ENCODE measurements around the gene KPNA1. TPM values are rescaled to one million over a fixed set of nuclear protein-coding genes. Genes with fewer than 3 reads are reported as not detected.
"Not testable (repeated sequence)": the region's sequence is repeated elsewhere in the genome, so short reads cannot be mapped to it uniquely, and the experiment has no call there.

KPNA1 gene
- total and polyA plus RNA-seq, 7 experiments from 2014 or later, result 39.8 to 70.2 (median 53.1) TPM

DNA sequence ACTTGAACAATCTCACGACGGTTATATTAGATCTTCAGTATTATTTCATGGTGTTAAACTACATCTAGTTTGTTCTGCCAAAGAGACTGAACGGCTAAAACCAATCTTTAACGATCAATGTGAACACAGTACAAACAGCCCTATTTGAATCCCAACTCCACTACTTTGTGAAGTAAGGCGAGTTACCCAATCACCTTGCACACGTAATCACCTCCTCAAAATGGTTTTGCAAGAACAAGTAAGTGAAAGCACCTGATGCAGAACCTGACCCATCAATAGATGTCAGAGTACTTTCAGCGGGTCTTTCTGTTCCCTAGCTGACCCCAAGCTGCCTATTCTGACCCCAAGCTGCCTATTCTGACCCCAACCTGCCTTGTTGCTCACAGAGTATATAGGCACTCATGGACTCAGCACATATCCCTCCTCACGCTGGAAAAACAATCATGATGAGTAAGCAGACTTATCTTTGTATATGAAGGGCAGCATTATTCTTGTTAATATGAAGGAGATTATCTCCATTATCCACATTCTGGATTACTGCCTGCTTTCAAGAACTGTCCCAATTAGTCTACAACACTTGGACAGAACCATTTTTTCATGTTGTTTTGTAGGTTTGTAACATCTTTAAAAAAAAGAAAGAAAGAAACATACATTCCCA, 3.7 kb downstream of the KPNA1 start:
- Histone ChIP-seq H3K27ac (ENCODE audit: low read depth, low read length) (no peak overlapping the region), H3K36me3 (ENCODE audit: control insufficient read depth in 2 of 3, insufficient read depth in 3 of 3, low read length in 3 of 3) (peaks cover 0 to 3% (median 0%) of the 10 kb centered on the region in 3 experiments), H3K27me3 (ENCODE audit: control insufficient read depth in 2 of 2, insufficient read depth in 2 of 2, low read length in 2 of 2) (no peaks in the 10 kb centered on the region), H3K4me1 (ENCODE audit: control insufficient read depth in 2 of 2, insufficient read depth in 2 of 2, low read length in 2 of 2) (peaks cover 11 to 21% of the 10 kb centered on the region in 2 donors), H3K4me3 (ENCODE audit: low read length) (no peak overlapping the region), H3K9me3 (ENCODE audit: control insufficient read depth in 2 of 3, low read length in 3 of 3) (no peaks in the 10 kb centered on the region)
- Mint-ChIP-seq H3K36me3 (peaks cover 7 to 27% (median 19%) of the 10 kb centered on the region in 5 donors), H3K9me3 (peaks cover 0 to 13% (median 5%) of the 10 kb centered on the region in 11 donors), H3K4me1 (peaks cover 49 to 78% (median 72%) of the 10 kb centered on the region in 7 donors), H3K27me3 (no peaks in the 10 kb centered on the region), H3K27ac (peak overlapping the region in 1 of 9 donors; percentile 54), H3K4me3 (peak overlapping the region in 6 of 10 donors; percentile 19 to 65 (median 47))
- intact Hi-C loops (cut with micrococcal nuclease), result loop anchor here (5.0 to 10.0 kb wide), 5 partner anchors 46 to 1074 kb away; partner anchors contain the start of genes EAF2 (in 1 of the 2), HACD2 (in 1 of the 2), IQCB1 (in 1 of the 2) and POLQ (in 1 of the 2)
- ATAC-seq (no peak), DNase-seq (no peak)
- ChIA-PET POLR2A (interaction anchor here (2.0 kb wide), 1 partner anchor 94 kb away, joined by 10 read pairs; the partner anchor contains the start of gene WDR5B), CTCF (no interaction called here)

DNA sequence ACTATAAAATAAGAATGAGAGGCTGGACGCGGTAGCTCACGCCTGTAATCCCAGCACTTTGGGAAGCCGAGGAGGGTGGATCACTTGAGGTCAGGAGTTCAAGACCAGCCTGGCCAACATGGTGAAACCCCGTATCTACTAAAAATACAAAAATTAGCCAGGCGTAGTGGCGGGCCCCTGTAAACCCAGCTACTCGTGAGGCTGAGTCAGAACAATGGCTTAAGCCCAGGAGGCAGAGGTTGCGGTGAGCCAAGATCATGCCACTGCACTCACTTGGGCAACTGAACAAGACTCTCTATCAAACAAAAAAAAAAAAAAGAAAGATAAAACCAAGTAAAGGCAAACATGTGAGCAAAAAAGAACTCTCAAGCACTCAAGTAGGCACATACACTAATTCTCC, 5.8 kb downstream of the KPNA1 start:
- H3K27me3 Mint-ChIP-seq; H3K27me3 ChIP-seq (ENCODE audit: control insufficient read depth in 2 of 2, insufficient read depth in 2 of 2, low read length in 2 of 2); H3K27ac ChIP-seq (ENCODE audit: low read depth, low read length); H3K4me3 ChIP-seq (ENCODE audit: low read length); DNase-seq; H3K27ac Mint-ChIP-seq; intact Hi-C loops (cut with micrococcal nuclease); ATAC-seq; POLR2A ChIA-PET; H3K9me3 ChIP-seq (ENCODE audit: control insufficient read depth in 2 of 3, low read length in 3 of 3); H3K36me3 ChIP-seq (ENCODE audit: control insufficient read depth in 2 of 3, insufficient read depth in 3 of 3, low read length in 3 of 3): not testable (repeated sequence)
- H3K4me1 ChIP-seq (ENCODE audit: control insufficient read depth in 2 of 2, insufficient read depth in 2 of 2, low read length in 2 of 2), result peaks cover 11 to 19% of the 10 kb centered on the region in 2 donors
- Mint-ChIP-seq H3K36me3 (peaks cover 8 to 36% (median 26%) of the 10 kb centered on the region in 5 donors), H3K4me3 (peak overlapping the region in 2 of 10 donors; percentile 34 to 47), H3K4me1 (peaks cover 47 to 89% (median 83%) of the 10 kb centered on the region in 7 donors), H3K9me3 (peaks cover 0 to 13% (median 6%) of the 10 kb centered on the region in 11 donors)
- CTCF ChIA-PET, result interaction anchor here (1.0 kb wide), 1 partner anchor 51 kb away, joined by 4 read pairs; no protein-coding TSS in a partner anchor

DNA sequence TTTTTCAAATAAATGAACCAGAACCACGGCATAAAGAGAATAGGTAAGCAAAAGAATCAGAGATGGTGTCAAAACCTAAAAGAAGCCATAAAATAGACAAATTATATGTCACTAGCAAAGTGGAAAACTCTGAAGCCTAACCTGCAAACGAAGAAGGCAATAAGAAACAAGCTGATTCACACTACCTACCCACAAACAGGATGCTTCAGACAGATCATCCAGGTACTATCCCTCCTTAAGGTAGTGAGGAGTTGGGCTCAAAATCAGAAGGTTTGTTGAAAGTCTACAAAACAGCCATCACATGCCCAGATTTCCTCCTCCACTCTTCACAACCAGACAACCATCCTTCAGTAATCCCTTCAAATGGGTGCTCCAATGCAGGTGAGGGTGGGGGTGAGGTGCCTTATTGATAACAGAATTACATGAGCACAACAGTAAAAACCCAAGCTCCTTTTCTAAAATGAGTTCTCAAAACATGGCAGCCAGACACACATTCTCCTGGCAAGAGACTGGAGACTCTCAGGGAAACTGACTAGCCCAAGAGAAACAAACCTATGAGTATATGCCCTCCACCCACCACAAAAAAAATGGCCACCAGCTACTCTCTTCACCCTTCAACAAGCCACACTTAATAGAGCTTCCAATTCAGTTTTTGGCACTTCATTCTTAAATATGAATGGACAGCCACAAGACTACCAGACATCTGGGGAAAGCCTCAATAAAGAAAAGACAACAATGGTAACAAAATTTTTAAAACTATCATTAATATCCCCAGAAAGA, 6.4 kb downstream of the KPNA1 start:
- Mint-ChIP-seq H3K4me1 (peaks cover 47 to 91% (median 84%) of the 10 kb centered on the region in 7 donors), H3K4me3 (peak overlapping the region in 7 of 10 donors; percentile 11 to 47 (median 29)), H3K27ac (peak overlapping the region in 2 of 9 donors; percentile 25 to 41), H3K9me3 (peaks cover 0 to 13% (median 6%) of the 10 kb centered on the region in 11 donors), H3K27me3 (no peaks in the 10 kb centered on the region), H3K36me3 (peaks cover 8 to 39% (median 26%) of the 10 kb centered on the region in 5 donors)
- Histone ChIP-seq H3K4me3 (ENCODE audit: low read length) (no peak overlapping the region), H3K4me1 (ENCODE audit: control insufficient read depth in 2 of 2, insufficient read depth in 2 of 2, low read length in 2 of 2) (peaks cover 11 to 14% of the 10 kb centered on the region in 2 donors), H3K27ac (ENCODE audit: low read depth, low read length) (no peak overlapping the region), H3K27me3 (ENCODE audit: control insufficient read depth in 2 of 2, insufficient read depth in 2 of 2, low read length in 2 of 2) (no peaks in the 10 kb centered on the region), H3K9me3 (ENCODE audit: control insufficient read depth in 2 of 3, low read length in 3 of 3) (no peaks in the 10 kb centered on the region), H3K36me3 (ENCODE audit: control insufficient read depth in 2 of 3, insufficient read depth in 3 of 3, low read length in 3 of 3) (peaks cover 0 to 3% (median 0%) of the 10 kb centered on the region in 3 experiments)
- ChIA-PET CTCF (interaction anchor here (1.0 kb wide), 1 partner anchor 52 kb away, joined by 4 read pairs; no protein-coding TSS in a partner anchor), POLR2A (no interaction called here)
- no peak for DNase-seq
- intact Hi-C loops (cut with micrococcal nuclease), result no loop called here
- no peak for ATAC-seq

DNA sequence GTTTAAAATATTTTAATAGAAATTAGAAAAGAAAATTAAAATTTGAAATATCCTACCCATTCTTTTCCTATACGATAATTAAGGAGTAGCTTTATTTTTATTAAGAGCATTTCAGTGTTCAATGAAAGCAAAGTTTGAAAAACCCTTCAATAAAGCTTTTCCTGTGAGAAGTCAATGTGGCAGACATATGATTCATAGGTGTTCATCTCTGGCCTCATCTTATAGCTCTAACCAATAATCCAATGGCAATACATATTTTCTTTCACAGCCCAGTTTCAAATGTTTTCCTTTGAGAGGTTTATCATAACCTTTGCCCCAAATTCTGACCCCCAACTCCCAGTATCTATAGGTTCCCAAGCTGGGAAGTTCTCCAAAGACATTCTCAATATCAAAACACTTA, 8.3 kb downstream of the KPNA1 start:
- ATAC-seq, result no peak

DNA sequence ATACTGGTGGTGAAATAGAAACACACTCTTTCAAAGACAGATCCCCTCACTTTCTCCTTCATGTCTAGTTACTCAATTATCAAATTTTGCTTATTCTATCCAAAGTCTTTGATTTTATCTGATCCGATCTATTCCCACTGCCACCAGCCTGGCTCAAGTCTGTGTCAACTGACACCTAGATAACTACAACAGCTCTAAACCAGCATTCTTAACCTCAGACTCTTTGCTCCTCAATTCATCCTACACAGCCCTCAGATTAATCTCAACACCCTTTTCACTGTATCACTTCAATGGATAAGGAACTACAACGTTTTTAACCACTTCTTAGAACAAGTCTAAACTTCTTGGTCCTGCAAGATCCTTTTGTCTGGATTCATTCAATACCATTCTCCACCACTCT, 9.1 kb downstream of the KPNA1 start:
- Histone ChIP-seq H3K27me3 (ENCODE audit: control insufficient read depth in 2 of 2, insufficient read depth in 2 of 2, low read length in 2 of 2) (no peaks in the 10 kb centered on the region), H3K4me3 (ENCODE audit: low read length) (no peak overlapping the region), H3K27ac (ENCODE audit: low read depth, low read length) (no peak overlapping the region), H3K9me3 (ENCODE audit: control insufficient read depth in 2 of 3, low read length in 3 of 3) (no peaks in the 10 kb centered on the region), H3K4me1 (ENCODE audit: control insufficient read depth in 2 of 2, insufficient read depth in 2 of 2, low read length in 2 of 2) (peaks cover 3 to 5% of the 10 kb centered on the region in 2 donors), H3K36me3 (ENCODE audit: control insufficient read depth in 2 of 3, insufficient read depth in 3 of 3, low read length in 3 of 3) (peaks cover 0 to 3% (median 0%) of the 10 kb centered on the region in 3 experiments)
- H3K27ac Mint-ChIP-seq, result no peak overlapping the region
- DNase-seq (no peak), ATAC-seq (no peak)
- peak overlapping the region in 1 of 10 donors; percentile 1 for H3K4me3 Mint-ChIP-seq
- intact Hi-C loops (cut with micrococcal nuclease), result loop anchor here in 1 of 2 donors (1.0 kb wide), 1 partner anchor 9 kb away; the partner anchor contains the start of gene KPNA1
- no peaks in the 10 kb centered on the region for H3K27me3 Mint-ChIP-seq
- POLR2A ChIA-PET, result interaction anchor here (0.7 kb wide), 2 partner anchors 12 to 57 kb away, joined by 3 read pairs; no protein-coding TSS in a partner anchor
- H3K36me3 Mint-ChIP-seq, result peaks cover 8 to 45% (median 20%) of the 10 kb centered on the region in 5 donors
- CTCF ChIA-PET, result no interaction called here
- peaks cover 0 to 13% (median 6%) of the 10 kb centered on the region in 11 donors for H3K9me3 Mint-ChIP-seq
- H3K4me1 Mint-ChIP-seq, result peaks cover 38 to 91% (median 84%) of the 10 kb centered on the region in 7 donors

More for the DNA sequence above, 8.3 kb downstream of the KPNA1 start:
- Mint-ChIP-seq H3K9me3 (peaks cover 0 to 13% (median 6%) of the 10 kb centered on the region in 11 donors), H3K4me1 (peaks cover 45 to 91% (median 84%) of the 10 kb centered on the region in 7 donors), H3K4me3 (peak overlapping the region in 1 of 10 donors; percentile 5), H3K27me3 (no peaks in the 10 kb centered on the region), H3K36me3 (peaks cover 8 to 41% (median 26%) of the 10 kb centered on the region in 5 donors), H3K27ac (no peak overlapping the region)
- peaks cover 8 to 10% of the 10 kb centered on the region in 2 donors for H3K4me1 ChIP-seq (ENCODE audit: control insufficient read depth in 2 of 2, insufficient read depth in 2 of 2, low read length in 2 of 2)
- H3K9me3 ChIP-seq (ENCODE audit: control insufficient read depth in 2 of 3, low read length in 3 of 3), result no peaks in the 10 kb centered on the region
- ChIA-PET CTCF (interaction anchor here (1.2 kb wide), 1 partner anchor 10 kb away, joined by 3 read pairs; no protein-coding TSS in a partner anchor), POLR2A (interaction anchor here (0.5 to 0.7 kb wide), 2 partner anchors 95 to 110 kb away, joined by 3 read pairs; no protein-coding TSS in a partner anchor)
- intact Hi-C loops (cut with micrococcal nuclease), result loop anchor here in 1 of 2 donors (1.0 kb wide), 1 partner anchor 8 kb away; the partner anchor contains the start of gene KPNA1
- H3K27me3 ChIP-seq (ENCODE audit: control insufficient read depth in 2 of 2, insufficient read depth in 2 of 2, low read length in 2 of 2), result no peaks in the 10 kb centered on the region
- no peak overlapping the region for H3K4me3 ChIP-seq (ENCODE audit: low read length)
- H3K27ac ChIP-seq (ENCODE audit: low read depth, low read length), result no peak overlapping the region
- H3K36me3 ChIP-seq (ENCODE audit: control insufficient read depth in 2 of 3, insufficient read depth in 3 of 3, low read length in 3 of 3), result peaks cover 0 to 3% (median 0%) of the 10 kb centered on the region in 3 experiments
- no peak for DNase-seq

DNA sequence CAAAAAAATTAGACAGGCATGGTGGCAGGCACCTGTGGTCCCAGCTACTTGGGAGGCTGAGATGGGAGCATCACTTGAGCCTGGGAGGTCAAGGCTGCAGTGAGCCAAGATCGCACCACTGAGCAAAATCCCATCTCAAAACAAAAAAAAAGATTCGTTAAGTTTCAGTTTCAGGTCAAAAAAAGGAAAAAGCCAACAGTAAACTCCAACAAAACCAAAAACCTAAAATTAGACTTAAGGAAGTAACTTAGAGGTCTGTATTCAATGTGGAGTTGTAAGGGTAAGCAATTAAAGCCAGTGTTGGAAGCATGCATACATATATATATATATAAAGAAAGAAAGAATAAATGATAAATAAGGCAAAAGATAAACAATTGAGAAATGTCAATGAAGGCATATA, 11.8 kb downstream of the KPNA1 start:
- ATAC-seq (no peak), DNase-seq (no peak)
- Histone ChIP-seq H3K36me3 (ENCODE audit: control insufficient read depth in 2 of 3, insufficient read depth in 3 of 3, low read length in 3 of 3) (peaks cover 0 to 3% (median 0%) of the 10 kb centered on the region in 3 experiments), H3K27ac (ENCODE audit: low read depth, low read length) (no peak overlapping the region), H3K4me3 (ENCODE audit: low read length) (no peak overlapping the region), H3K27me3 (ENCODE audit: control insufficient read depth in 2 of 2, insufficient read depth in 2 of 2, low read length in 2 of 2) (no peaks in the 10 kb centered on the region), H3K4me1 (ENCODE audit: control insufficient read depth in 2 of 2, insufficient read depth in 2 of 2, low read length in 2 of 2) (peaks cover 7 to 12% of the 10 kb centered on the region in 2 donors), H3K9me3 (ENCODE audit: control insufficient read depth in 2 of 3, low read length in 3 of 3) (no peaks in the 10 kb centered on the region)
- H3K9me3 Mint-ChIP-seq, result peaks cover 0 to 7% (median 0%) of the 10 kb centered on the region in 11 donors
- ChIA-PET POLR2A (no interaction called here), CTCF (no interaction called here)
- peaks cover 0 to 23% (median 18%) of the 10 kb centered on the region in 5 donors for H3K36me3 Mint-ChIP-seq
- H3K4me1 Mint-ChIP-seq, result peaks cover 34 to 92% (median 83%) of the 10 kb centered on the region in 7 donors
- no peaks in the 10 kb centered on the region for H3K27me3 Mint-ChIP-seq
- peak overlapping the region in 1 of 9 donors; percentile 21 for H3K27ac Mint-ChIP-seq
- intact Hi-C loops (cut with micrococcal nuclease), result loop anchor here in 1 of 2 donors (2.0 kb wide), 1 partner anchor 14 kb away; no protein-coding TSS in a partner anchor
- no peak overlapping the region for H3K4me3 Mint-ChIP-seq
